ENCODE data around the gene RB1.

RB1 gene

DNA sequence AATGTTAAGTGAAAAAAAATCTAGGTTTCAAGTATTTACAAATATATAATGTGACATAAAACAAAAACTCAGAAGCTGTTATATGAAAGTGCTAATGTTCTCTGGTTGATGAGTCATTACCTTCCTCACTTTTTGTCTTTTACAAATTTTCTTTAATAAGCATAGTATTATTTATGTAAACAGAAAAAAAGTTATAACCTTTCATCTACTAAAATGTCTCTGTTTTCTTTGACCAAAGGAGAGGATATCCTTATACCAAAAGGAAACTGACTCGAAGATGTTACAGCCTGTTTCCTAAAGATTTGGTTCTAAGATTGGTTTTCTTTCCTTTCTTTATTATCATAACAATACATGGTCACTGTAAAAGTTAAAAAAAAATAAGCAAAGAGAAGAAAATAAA lies 191.3 kb downstream of the RB1 start:
- DNase-seq (ENCODE audit: low read depth), result no peak

DNA sequence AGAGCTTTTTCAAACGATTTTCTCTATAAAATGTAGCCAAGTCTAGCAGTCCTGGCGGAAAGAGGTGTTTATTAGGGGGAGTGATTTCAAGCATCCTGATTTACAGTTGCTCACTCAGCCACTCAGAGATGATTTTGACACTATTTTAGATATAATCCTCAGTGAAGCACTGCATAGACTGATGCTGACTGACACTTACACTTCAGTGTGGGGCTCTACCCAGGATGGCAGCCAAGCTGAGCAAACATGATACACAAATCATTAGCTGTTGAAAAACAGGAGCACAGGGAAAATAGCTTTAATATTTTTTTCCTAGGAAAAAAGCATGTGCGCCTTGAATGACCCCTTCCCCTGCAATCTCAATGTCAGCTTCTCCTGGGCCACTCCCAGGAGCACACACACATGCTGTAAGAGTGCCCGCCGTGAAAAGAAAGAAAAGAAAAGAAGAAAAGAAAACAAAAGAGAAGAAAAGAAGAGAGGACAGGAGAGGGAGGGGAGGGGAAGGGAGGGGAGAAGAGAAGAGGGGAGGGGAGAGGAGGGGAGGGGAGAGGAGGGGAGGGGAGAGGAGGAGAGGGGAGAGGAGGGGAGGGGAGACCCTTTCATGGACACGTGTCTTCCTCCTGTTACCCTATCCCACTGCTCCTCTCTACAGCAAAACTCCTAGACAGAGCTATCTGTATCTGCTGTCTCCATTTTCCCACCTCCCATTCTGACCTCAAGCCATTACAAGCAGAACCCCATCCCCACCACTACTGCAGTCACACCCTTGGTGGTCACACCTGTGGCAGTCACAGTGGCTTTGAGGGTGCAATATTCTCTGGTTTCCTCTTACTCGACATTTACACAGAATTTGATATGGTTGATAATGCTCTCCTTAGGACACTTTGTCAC lies 193.0 kb downstream of the RB1 start:
- DNase-seq (ENCODE audit: low read depth), result no peak

DNA sequence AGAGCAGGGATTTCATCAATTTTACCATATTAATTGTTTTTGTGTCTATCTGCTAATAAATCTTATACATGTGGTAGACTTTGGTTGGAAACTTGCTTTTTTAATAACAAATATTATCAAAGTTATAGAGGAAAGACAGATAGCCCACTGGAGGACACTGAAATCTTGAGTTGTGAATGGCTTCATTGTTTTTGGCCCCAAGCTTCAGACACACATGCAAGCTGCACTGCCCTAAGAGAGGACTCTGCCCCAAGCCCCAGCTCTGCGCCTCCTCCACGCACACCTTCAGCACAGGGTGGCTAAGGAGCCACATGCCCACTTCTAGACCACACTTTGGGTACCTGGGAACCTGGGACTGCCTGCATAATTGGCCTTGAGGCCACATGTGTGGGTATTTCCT lies 194.1 kb downstream of the RB1 start:
- DNase-seq (ENCODE audit: low read depth), result no peak

DNA sequence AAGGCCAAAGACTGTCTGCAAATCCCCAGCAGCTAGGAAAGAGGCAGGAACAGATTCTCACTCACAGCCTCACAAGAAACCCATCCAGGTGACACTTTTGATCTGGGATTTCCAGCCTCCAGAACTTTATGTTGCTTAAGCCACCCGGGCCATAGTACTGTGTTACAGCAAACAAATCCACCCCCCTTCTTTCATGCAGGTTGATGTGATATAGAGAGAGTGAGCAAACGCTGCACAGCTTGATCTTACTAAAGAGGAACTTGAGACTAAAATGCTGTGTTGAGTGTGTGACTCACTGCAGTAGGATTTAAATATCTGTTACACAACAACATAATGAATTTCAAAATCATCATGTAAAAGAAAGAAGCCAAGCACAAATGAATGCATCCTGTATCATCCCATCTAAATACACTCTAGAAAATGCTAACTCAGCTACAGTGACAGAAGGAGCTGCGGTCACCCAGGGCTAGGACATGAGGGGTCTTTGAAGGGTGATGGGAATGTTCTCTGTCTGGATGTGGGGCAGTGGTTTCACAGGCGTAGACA lies 197.2 kb downstream of the RB1 start:
- peak; percentile 74 for DNase-seq (ENCODE audit: low read depth)

DNA sequence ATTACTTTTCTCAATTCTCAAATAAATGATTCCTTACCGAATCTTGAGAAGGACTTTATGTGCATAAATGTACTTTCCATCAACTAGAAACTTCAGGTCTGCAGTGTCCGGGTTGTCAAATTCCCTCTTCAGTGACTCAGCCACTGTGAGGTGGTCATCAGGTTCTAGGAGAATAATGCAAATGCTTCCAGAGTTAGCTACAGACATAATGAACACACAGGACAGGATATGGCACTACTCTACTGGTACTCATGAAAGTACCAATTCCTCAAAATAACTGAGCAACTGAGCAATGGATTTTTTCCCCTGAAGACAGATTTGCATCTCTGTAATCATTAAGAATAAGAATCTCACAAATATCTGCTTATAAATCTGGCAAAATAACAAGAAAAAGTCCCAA lies 198.2 kb downstream of the RB1 start:
- no peak for DNase-seq (ENCODE audit: low read depth)

DNA sequence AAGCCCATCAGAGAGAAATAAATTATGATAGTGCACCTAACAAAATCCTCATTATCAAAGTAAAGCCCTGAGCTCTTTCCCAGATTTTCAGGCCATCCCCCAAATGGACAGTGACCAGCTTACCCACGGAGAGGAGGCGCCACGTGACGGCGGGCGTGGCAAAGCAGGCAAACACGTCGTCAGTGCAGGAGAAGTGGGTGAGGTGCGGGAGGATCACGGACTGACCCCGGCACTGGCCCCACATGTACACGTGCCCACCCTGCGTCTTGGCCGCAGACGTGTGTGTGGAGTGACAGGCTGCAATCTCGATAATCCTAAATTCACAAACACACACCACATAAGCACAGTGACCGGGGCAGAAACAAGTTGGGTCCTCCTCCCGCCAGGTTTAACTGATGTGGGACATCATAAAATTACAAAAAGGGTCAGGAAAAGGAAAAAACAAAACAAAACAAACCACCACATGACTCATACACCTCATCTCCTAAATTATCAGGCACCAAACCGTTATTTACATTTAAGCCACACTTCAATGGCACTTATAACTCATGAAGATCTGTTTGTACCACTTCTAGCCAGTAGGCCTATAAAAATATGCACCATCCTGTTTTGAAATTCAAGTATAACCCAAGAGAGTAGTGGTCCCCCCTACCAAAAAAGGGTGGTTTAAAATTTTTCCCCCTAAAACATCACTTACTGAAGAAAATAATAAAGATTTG lies 199.2 kb downstream of the RB1 start:
- no peak for DNase-seq (ENCODE audit: low read depth)

DNA sequence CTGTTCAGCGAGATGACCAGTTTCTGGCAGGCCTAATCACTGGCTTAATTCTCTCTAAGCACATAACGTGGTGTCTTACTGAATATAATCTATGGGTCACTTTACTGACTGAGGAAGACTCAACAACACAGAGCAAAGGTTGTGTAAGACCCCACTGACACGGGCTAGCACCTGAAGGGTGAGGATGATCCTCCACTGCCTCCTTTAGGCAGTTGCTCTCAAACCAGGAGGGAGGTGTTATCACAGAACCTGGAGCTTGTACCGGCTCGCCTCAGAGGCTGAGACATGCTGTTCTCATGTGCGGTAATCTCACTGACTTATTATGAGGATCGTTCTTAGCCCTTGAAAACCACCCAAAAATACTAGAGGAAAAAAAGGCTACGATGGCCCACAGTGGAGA lies 201.1 kb downstream of the RB1 start:
- no peak for DNase-seq (ENCODE audit: low read depth)

DNA sequence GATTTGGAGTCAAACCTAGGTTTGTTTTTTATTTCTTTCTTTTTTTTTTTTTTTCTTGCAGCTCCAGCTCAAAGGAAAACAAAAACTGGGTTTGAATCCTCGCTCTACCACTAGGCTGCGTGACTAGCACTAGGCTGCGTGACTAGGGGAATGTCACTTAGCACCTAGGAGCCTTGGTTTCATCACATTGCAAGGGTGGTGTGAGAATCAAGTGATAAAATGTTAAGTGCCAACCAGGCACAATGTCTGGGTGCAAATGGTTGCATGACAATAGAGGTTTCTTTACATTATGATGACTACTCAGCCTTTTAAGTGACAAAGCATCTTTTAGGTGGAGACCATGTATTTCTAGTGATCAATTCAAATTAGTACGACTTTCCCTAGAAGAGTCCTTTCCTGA lies 201.5 kb downstream of the RB1 start:
- DNase-seq (ENCODE audit: low read depth), result no peak

DNA sequence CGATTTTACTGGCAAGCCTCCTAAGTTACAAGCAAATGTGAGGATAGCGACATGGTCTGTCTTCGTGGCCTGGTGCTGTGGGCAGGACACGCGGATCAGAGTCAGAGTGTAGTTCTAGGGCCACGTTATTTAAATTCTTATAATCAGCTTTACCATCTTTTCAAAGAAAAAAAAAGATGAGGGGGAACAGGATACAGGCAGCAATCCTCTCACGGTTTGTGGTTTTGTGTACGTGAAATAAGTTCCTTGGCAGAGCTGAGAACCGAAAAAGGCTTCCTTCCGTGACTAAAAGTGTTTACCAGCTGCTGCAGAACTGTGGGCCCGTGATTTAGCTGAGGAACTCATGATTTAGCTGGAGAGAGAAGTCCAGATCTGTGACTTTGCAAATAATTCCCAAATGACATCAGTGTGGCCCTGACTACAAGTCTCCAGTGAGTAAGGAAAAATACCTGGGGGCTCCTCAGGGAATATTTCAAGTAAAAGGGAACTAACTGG lies 202.1 kb downstream of the RB1 start:
- DNase-seq (ENCODE audit: low read depth), result peak; percentile 87

DNA sequence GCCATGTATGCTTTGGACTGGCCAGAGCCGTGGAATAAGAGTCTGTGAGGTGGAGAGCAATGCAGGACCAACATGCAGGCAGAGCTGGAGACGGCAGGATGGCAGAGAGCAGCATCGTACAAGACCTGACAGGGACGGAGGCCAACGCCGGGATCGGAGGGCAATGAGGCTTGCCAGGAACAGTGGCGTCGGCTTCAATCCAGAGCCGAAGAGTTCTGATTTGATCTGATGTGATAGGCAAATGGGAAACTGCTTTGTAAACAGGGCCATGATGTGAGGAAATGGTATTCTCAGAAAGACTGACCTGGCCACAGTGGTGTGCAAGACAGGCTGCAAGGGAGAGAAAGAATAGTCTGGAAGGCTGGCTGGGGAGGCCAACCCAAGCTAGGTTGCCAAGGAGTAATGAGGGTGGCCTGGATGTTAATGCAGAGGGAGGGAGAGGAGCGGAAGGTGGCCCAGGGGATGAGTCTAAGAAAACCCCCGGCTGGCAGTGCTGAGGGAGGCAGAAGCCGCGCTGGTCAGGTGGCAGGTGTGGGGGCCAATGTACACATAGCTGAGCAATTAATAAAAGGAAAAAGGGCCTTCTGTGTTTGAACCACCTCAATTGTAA lies 202.6 kb downstream of the RB1 start:
- DNase-seq (ENCODE audit: low read depth), result no peak

DNA sequence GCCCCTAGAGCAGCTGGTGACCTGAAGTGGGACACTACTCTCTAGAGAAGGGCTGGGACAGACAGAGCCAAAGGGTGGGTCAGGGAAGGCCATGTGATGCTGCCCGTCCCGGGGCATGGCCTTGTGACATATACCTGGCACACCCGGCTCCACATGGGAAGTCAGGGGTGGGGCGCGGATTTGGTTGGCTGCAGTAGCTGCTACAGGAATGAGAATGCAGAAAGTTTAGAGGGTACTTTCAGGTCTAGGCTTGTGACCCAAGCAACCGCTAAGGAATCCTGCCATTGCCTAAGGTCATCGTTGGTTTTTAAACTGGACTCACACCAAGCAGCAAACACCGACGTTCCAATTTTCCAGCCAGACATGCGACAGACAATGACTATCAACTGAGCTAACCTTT lies 203.5 kb downstream of the RB1 start:
- no peak for DNase-seq (ENCODE audit: low read depth)

DNA sequence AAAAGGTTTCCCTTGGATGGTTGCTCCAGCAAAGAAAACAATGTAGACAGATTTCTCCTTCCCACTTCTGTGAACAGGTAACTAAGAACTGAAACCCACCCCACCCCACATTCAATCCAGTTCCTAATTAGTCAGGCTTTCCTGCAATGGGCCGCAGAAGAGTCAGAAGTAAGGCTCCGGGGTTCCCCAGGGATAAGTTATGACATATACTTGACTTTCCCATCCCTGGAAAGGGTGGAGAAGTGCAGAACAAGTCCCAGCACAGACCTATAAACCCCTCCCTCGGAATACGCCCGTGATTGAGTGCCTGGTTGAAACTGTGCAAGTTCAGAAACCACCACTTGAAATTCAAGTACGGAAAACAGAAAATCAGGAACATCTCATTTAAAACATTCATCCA lies 204.5 kb downstream of the RB1 start:
- no peak for DNase-seq (ENCODE audit: low read depth)

DNA sequence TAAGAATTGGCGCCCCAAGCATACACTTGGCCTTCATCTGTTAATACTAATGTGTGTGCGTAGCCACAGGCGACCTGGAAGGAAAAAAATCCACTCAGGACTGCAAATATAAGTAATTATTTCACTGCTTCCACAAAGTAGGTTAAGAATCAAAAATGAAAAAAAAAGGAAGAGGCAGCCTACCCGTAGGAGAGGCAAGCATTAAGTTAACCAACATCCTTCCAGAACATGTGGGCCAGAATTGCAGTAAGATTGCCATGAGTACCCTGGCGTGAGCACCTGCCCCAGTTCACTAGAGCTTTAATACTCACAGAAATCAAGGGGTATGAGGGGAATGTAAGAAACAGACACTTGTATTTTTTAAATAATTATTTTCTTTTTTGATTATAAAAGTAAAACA lies 207.1 kb downstream of the RB1 start:
- no peak for DNase-seq (ENCODE audit: low read depth)

DNA sequence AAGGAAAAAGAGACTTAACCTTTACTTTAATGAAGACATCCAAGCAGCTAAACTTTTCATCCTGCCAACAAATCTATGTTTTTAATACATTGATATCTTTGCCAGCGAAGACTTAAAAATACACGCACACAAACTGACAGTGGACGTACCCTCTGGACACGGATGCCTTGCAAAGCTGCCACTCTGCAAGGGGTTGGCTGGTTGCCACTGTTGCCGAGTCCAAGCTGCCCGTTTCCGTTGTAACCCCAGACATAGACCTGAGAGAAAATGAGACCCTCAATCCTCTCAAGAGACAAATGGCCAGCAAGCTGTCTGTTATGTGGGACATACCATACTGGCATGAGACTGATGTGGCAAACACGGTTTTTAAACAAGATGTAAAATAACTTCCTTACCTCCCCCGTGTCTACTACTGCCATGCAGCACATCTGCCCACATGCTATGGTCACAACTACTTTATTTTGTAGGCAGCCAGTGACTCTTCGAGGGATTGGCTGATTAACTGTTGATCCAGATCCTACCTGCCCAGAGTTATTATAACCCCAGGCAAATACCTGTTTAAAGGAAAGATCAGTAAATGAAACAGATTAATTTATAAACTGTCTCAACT lies 208.2 kb downstream of the RB1 start:
- DNase-seq (ENCODE audit: low read depth), result no peak

DNA sequence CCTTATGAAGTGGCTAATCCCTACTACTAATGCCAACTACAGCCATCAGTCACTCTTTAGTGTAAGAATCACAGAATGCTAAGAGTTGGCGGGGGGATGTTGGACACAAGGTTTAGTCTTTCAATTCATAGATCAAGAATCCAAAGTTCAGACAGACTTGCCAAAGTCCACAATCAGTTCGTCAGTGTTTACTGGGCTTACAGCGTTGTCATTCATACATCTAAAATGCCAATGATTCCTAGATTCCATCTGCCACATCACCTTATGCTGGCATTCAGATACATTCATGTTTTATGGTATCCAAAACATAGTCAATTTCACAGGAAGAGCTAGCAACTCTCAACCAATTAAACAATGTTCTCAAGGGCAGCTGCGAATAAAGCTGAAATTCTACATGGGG lies 211.2 kb downstream of the RB1 start:
- no peak for DNase-seq (ENCODE audit: low read depth)

DNA sequence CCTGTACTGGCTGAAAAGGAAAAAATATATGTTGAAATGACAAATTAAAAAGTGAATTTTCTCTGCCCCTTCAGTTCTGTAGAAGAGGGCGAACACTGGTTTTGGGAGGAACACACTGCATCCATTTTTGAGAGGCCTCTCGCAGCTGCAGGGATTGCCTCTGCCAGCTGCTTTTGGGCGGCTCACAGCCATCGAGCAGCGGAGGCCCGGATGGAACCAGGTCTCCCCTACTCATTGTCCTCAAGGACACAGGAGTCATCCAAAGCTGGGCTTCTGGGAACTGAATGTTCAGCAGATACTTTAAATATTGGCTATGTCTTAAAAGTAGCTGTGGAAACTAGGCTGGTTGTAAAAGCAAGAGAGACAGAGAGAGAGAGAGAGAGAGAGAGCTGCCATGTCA lies 212.2 kb downstream of the RB1 start:
- DNase-seq (ENCODE audit: low read depth), result no peak

DNA sequence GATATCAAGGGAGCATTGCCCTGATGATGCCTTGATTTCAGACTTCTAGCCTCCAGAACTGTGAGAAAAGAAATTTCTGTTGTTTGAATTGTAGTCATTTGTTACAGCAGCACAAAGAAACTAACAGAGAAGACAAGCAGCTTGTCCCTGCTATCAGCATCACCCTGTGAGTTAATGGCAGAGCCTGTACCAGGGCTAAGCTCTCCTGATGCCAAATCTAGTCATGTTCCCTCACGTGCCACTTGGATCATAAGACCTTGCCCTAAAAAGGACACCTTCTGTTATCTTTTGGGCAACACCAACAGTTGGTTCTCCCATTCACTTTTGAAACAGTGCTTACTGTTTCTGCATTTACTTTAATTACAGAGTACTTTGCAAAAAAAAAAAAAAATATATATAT lies 214.5 kb downstream of the RB1 start:
- DNase-seq (ENCODE audit: low read depth), result no peak

DNA sequence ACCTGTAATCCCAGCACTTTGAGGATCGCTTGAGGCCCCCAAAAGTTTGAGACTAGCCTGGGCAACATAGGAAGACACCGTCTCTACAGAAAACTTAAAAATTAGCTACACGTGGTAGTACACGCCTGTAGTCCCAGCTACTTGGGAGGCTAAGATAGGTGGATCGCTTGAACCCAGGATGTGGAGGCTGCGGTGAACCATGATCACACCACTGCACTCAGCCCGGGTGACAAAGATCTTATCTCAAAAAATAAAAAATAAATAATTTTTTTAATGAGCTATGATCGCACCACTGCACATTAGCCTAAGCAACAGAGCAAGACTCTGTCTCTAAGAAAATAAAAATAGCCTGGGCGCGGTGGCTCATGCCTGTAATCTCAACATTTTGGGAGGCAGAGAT lies 222.7 kb downstream of the RB1 start:
- DNase-seq (ENCODE audit: low read depth), result no peak

DNA sequence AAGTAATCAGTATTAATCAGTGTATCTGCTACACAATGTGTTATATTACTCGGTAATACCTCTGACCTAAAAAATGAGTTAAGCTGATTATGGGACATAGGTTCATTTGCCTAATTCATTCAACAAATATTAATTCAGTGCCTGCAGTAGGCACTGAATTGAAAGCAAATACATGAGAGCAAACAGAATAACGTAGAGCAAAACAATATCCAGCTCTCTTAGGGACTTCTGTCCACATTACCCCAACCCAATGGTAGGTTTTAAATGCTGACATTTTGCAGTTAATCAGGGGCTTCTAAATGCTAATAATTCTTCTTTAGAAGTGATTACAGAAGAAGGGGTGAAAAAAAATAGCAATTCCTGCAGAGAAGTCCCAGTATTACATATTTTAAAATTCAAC lies 224.4 kb downstream of the RB1 start:
- DNase-seq (ENCODE audit: low read depth), result no peak

DNA sequence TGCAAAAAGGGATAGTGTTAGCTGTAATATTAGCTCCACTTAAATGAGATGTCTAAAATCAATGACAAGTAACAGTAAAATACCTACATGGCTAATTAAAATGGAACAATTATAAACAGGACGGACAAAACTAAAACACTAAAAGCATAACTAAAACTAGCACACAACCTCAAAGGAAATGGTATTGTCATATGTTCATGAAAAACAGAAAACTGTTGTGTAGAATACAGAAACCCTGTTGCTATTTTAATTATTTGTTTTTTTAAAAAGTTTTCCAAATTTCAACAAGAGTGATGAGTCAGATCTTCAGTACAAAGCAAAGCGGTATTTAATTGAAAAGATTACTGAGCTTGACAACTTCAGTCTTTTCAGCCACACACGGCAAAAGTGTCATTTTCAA lies 225.2 kb downstream of the RB1 start:
- DNase-seq (ENCODE audit: low read depth), result no peak

DNA sequence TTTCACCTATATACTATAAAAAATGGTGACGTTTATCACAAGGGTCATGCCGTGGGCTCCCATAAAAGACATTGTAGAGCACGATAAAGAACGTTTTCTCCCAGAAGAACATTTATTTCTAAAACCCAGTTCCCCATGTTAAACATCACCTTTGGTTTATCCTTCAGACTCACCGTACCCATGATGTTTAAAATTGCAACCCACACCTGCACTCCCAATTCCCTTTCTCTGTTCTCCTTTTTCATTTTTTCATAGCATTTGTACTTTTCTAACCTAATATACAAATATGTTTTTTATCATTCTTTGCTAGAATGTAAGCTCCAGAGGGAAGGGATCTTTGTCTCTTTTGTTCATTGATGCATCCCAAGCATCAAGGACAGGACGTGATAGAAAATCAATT lies 227.3 kb downstream of the RB1 start:
- no peak for DNase-seq (ENCODE audit: low read depth)
